Liver (tissue), 9 donors: ENCODE data around the gene CYB5RL. TPM values are rescaled to one million over a fixed set of nuclear protein-coding genes. Genes with fewer than 3 reads are reported as not detected.

Experiments
- DNase-seq: peaks from one replicate; pipeline ENCODE4 v3.0.0-alpha.2; 2017; ENCODE audit warnings: low spot score
- H3K27ac ChIP-seq, 2 donors: one replicate each; pipeline ENCODE4 v1.7.0; 2013; ENCODE audit warnings: inconsistent platforms in 2 of 2, low read length in 2 of 2, control low read depth in 1 of 2, low read depth in 1 of 2, mild to moderate bottlenecking in 1 of 2
- H3K27me3 ChIP-seq, 4 donors: one replicate each; pipeline versions ENCODE4 v1.6.1 to v1.7.0; 2013; ENCODE audit warnings: low read length in 3 of 4, inconsistent platforms in 1 of 4, mild to moderate bottlenecking in 1 of 4, moderate library complexity in 1 of 4; ENCODE audit not compliant: control insufficient read depth in 4 of 4, insufficient read depth in 4 of 4
- H3K36me3 ChIP-seq, 4 donors: one replicate each; pipeline versions ENCODE4 v1.6.1 to v1.7.0; 2013; ENCODE audit warnings: low read length in 3 of 4, mild to moderate bottlenecking in 3 of 4, low read depth in 1 of 4, moderate library complexity in 1 of 4; ENCODE audit not compliant: control insufficient read depth in 4 of 4, insufficient read depth in 3 of 4
- H3K4me1 ChIP-seq, 4 donors: one replicate each; pipeline versions ENCODE4 v1.6.1 to v1.7.0; 2013; ENCODE audit warnings: low read length in 3 of 4, mild to moderate bottlenecking in 3 of 4, moderate library complexity in 1 of 4; ENCODE audit not compliant: control insufficient read depth in 4 of 4, insufficient read depth in 4 of 4
- H3K4me3 ChIP-seq, 3 donors: one replicate each; pipeline versions ENCODE4 v1.6.1 to v1.7.0; 2013; ENCODE audit warnings: low read length in 3 of 3, control low read depth in 1 of 3, low read depth in 1 of 3, mild to moderate bottlenecking in 1 of 3
- H3K9ac ChIP-seq, 2 donors: one replicate each; pipeline ENCODE4 v1.7.0; 2013; ENCODE audit warnings: low read length in 2 of 2, mild to moderate bottlenecking in 2 of 2, moderate library complexity in 2 of 2, control low read depth in 1 of 2, low read depth in 1 of 2
- H3K9me3 ChIP-seq, 4 donors: one replicate each; pipeline versions ENCODE4 v1.6.1 to v1.7.0; 2013; ENCODE audit warnings: low read length in 3 of 4; ENCODE audit not compliant: control insufficient read depth in 4 of 4
- ATF3 ChIP-seq: IDR thresholded peaks from 2 replicates; pipeline ENCODE4 v1.6.1; 2016; ENCODE audit warnings: antibody characterized with exemption
- CTCF ChIP-seq: fragments of 150-350 bp; IDR thresholded peaks from 2 replicates; pipeline ENCODE4 v1.5.1; 2017; ENCODE audit warnings: improper control_type of control experiment, low read depth, low read length; ENCODE audit not compliant: missing input control
- EGR1 ChIP-seq, 2 donors: IDR thresholded peaks; 2 replicates each; pipeline ENCODE4 v1.6.1; 2016 to 2018; ENCODE audit warnings: antibody characterized with exemption in 2 of 2, low read depth in 2 of 2
- FOXA1 ChIP-seq: IDR thresholded peaks from 2 replicates; pipeline ENCODE4 v1.6.1; 2016; ENCODE audit warnings: antibody characterized with exemption
- FOXA2 ChIP-seq: IDR thresholded peaks from 2 replicates; pipeline ENCODE4 v1.6.1; 2016; ENCODE audit warnings: antibody characterized with exemption
- GABPA ChIP-seq, 2 donors: IDR thresholded peaks in 1 of 2; conservative IDR thresholded peaks in 1 of 2; 2 replicates each; pipeline ENCODE4 v1.6.1; 2016; ENCODE audit warnings: antibody characterized with exemption in 2 of 2, mild to moderate bottlenecking in 1 of 2, moderate library complexity in 1 of 2
- HNF4A ChIP-seq, 2 donors: conservative IDR thresholded peaks; 2 replicates each; pipeline ENCODE4 v1.6.1; 2016; ENCODE audit warnings: antibody characterized with exemption in 2 of 2, mild to moderate bottlenecking in 2 of 2
- HNF4G ChIP-seq: IDR thresholded peaks from 2 replicates; pipeline ENCODE4 v1.6.1; 2016; ENCODE audit warnings: antibody characterized with exemption
- JUND ChIP-seq, 2 donors: IDR thresholded peaks; 2 replicates each; pipeline ENCODE4 v1.6.1; 2016; ENCODE audit warnings: antibody characterized with exemption in 2 of 2
- MAX ChIP-seq: IDR thresholded peaks from 2 replicates; pipeline ENCODE4 v1.6.1; 2016; ENCODE audit warnings: antibody characterized with exemption
- NR2F2 ChIP-seq: IDR thresholded peaks from 2 replicates; pipeline ENCODE4 v1.6.1; 2016; ENCODE audit warnings: antibody characterized with exemption
- RAD21 ChIP-seq, 2 donors: IDR thresholded peaks; 2 replicates each; pipeline ENCODE4 v1.6.1; 2016; ENCODE audit warnings: antibody characterized with exemption in 2 of 2, mild to moderate bottlenecking in 2 of 2
- REST ChIP-seq: IDR thresholded peaks from 2 replicates; pipeline ENCODE4 v1.6.1; 2016; ENCODE audit warnings: antibody characterized with exemption, mild to moderate bottlenecking
- RXRA ChIP-seq, 2 donors: IDR thresholded peaks; 2 replicates each; pipeline ENCODE4 v1.6.1; 2017 to 2018; ENCODE audit warnings: antibody characterized with exemption in 2 of 2, mild to moderate bottlenecking in 1 of 2
- SP1 ChIP-seq: IDR thresholded peaks from 2 replicates; pipeline ENCODE4 v1.6.1; 2018; ENCODE audit warnings: antibody characterized with exemption, mild to moderate bottlenecking
- TAF1 ChIP-seq: conservative IDR thresholded peaks from 2 replicates; pipeline ENCODE4 v1.6.1; 2016; ENCODE audit warnings: antibody characterized with exemption, mild to moderate bottlenecking
- YY1 ChIP-seq: IDR thresholded peaks from 2 replicates; pipeline ENCODE4 v1.6.1; 2016; ENCODE audit warnings: antibody characterized with exemption, mild to moderate bottlenecking
- ZBTB33 ChIP-seq: IDR thresholded peaks from 2 replicates; pipeline ENCODE4 v1.6.1; 2016; ENCODE audit warnings: antibody characterized with exemption
- WGBS: extraction: QIAGEN DNeasy Blood & Tissue Kit; methylation state at CpG from one replicate; pipeline ENCODE4 v1.1.7; 2013; 5-methylcytosine and 5-hydroxymethylcytosine counted together
- polyA plus RNA-seq, 2 donors: library from polyadenylated mRNA; stranded (reverse) in 1 of 2; unstranded in 1 of 2; fragments of 200-250 nt in 1 of 2; fragments of >200 nt in 1 of 2; fragmentation: Nextera tagmentation in 1 of 2; extraction: Ambion mirVana in 1 of 2; gene quantifications; one replicate each; pipeline versions ENCODE4 v1.2.1 to v1.2.3, GENCODE V29; 2013 to 2015
- total RNA-seq, 2 donors: library from RNA; depleted of rRNA; stranded (reverse); fragments of >200 nt; gene quantifications; one replicate each; pipeline ENCODE4 v1.2.3, GENCODE V29; 2014
- donor health status: healthy.
- donor health status: healthy.
- donor health status: healthy.
- donor health status: healthy.
- donor health status: healthy.

Gene CYB5RL
- total and polyA plus RNA-seq, 4 donors, result 1.5 to 4.5 (median 2.5) TPM

- H3K36me3 ChIP-seq, result no peaks in the 10 kb centered on the region
- no peak overlapping the region for H3K9ac ChIP-seq
- no peaks in the 10 kb centered on the region for H3K27me3 ChIP-seq
- WGBS, result 94% methylated on average over 4 of the region's 4 CpGs
- H3K4me3 ChIP-seq, result no peak overlapping the region
- no peak overlapping the region for H3K27ac ChIP-seq
- no peak for TF ChIP-seq TAF1
- no peak for TF ChIP-seq YY1
- no peak for TF ChIP-seq GABPA (IDR thresholded peaks at IDR 0.05 in 1 of 2, conservative IDR thresholded peaks at IDR 0.05 in 1 of 2)
- TF ChIP-seq SP1, result no peak
- DNase-seq, result no peak
- H3K4me1 ChIP-seq, result peaks cover 0 to 11% (median 8%) of the 10 kb centered on the region in 4 donors
- H3K9me3 ChIP-seq, result no peaks in the 10 kb centered on the region
These were observed 25.7 kb downstream of the CYB5RL start for GRCh38 chr1:54174106-54174505.

- no peak overlapping the region for H3K4me3 ChIP-seq
- no peak for DNase-seq
- TF ChIP-seq YY1 (no peak), CTCF (no peak), HNF4G (no peak), NR2F2 (no peak), EGR1 (IDR thresholded peaks at IDR 0.05; ENCODE audit: low read depth in 2 of 2) (no peak), TAF1 (no peak), MAX (no peak), ATF3 (no peak), RAD21 (IDR thresholded peaks at IDR 0.05) (no peak), JUND (IDR thresholded peaks at IDR 0.05) (no peak), GABPA (IDR thresholded peaks at IDR 0.05 in 1 of 2, conservative IDR thresholded peaks at IDR 0.05 in 1 of 2) (no peak), FOXA2 (no peak), REST (no peak), ZBTB33 (no peak), SP1 (no peak), RXRA (IDR thresholded peaks at IDR 0.05) (no peak), FOXA1 (no peak), HNF4A (conservative IDR thresholded peaks at IDR 0.05) (no peak)
- H3K4me1 ChIP-seq, result peaks cover 0 to 11% (median 8%) of the 10 kb centered on the region in 4 donors
- peak overlapping the region in 1 of 2 donors; percentile 53 for H3K27ac ChIP-seq
- no peaks in the 10 kb centered on the region for H3K36me3 ChIP-seq
- H3K9ac ChIP-seq, result no peak overlapping the region
- WGBS, result 85% methylated on average over 9 of the region's 9 CpGs
- no peaks in the 10 kb centered on the region for H3K9me3 ChIP-seq
- H3K27me3 ChIP-seq, result no peaks in the 10 kb centered on the region
These were observed 26.1 kb downstream of the CYB5RL start for GRCh38 chr1:54173681-54174080.
